Measurements from ENCODE around the gene CACNB1. TPM values are rescaled to one million over a fixed set of nuclear protein-coding genes. Genes with fewer than 3 reads are reported as not detected.

The CACNB1 gene
- total and polyA plus RNA-seq, 10 of the 15 experiments (the other 5 are each of a cell fraction or from before 2014, with no cell fraction given): 0.06 to 15.6 (median 6.3) TPM

DNA sequence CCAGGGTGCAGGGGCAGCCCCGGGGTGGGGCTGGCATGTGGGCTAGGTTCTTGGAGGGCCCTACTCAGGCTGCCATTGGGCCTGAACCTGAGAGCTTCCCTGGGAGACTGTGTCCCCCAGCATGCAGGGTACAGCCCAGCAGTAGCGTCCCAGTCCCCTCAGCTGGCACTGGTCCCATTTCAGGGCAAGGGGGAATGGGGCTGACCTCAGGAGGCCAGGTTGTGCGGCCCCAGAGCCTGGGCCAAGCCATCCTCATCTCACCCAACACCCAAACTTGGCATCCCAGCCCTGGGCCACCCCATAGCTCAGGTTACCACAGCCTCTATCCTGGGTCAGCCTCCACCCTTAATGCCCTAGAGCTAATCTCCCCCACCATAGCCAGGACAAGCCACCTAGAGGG is 52.3 kb downstream of the CACNB1 start (continued):
- no peak for TF ChIP-seq RELA (IDR thresholded peaks at IDR 0.05; ENCODE audit: borderline replicate concordance, partially characterized antibody)
- TF ChIP-seq, protein P1, sequence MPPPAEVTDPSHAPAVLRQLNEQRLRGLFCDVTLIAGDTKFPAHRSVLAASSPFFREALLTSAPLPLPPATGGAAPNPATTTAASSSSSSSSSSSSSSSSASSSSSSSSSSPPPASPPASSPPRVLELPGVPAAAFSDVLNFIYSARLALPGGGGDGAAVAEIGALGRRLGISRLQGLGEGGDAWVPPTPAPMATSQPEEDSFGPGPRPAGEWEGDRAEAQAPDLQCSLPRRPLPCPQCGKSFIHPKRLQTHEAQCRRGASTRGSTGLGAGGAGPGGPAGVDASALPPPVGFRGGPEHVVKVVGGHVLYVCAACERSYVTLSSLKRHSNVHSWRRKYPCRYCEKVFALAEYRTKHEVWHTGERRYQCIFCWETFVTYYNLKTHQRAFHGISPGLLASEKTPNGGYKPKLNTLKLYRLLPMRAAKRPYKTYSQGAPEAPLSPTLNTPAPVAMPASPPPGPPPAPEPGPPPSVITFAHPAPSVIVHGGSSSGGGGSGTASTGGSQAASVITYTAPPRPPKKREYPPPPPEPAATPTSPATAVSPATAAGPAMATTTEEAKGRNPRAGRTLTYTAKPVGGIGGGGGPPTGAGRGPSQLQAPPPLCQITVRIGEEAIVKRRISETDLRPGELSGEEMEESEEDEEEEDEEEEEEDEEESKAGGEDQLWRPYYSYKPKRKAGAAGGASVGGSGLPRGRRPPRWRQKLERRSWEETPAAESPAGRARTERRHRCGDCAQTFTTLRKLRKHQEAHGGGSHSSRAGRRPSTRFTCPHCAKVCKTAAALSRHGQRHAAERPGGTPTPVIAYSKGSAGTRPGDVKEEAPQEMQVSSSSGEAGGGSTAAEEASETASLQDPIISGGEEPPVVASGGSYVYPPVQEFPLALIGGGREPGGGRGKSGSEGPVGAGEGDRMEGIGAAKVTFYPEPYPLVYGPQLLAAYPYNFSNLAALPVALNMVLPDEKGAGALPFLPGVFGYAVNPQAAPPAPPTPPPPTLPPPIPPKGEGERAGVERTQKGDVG (CRISPR knock-in tag; IDR thresholded peaks at IDR 0.05): no peak
- TF ChIP-seq NFIC (IDR thresholded peaks at IDR 0.05; ENCODE audit: low read depth, low read length): no peak
- no peak for TF ChIP-seq RB1 (IDR thresholded peaks at IDR 0.05; ENCODE audit: borderline replicate concordance)

DNA sequence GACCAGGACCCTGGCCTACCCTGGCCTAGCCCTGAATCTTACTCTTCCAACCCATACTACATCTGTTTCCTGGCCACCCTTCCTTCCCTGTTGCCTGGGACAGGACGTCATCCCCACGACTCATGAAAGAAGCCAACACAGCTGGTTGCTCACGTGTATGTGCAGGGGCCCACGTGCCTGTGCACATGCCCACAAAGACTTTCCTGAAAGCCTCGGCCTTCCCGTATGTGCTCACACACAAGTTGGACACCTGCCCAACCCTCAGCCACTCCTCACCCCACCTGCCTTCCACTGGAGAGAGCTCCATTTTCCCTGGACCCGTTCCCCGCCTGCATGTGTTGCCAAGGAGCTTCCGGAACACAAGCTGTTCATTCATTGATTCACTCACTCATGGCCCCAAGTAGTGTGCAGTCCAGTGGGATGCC is 53.0 kb downstream of the CACNB1 start:
- intact Hi-C loops (cut with micrococcal nuclease; ENCODE audit: unreplicated experiment): loop anchor here (10.0 kb wide), 1 partner anchor 50 kb away; no protein-coding TSS in a partner anchor

More for the DNA sequence above, 53.0 kb downstream of the CACNB1 start:
- H3K36me3 ChIP-seq (ENCODE audit: control insufficient read depth in 2 of 2, insufficient read depth in 2 of 2, low read length in 1 of 2): no peaks in the 10 kb centered on the region
- peaks cover 0 to 4% of the 10 kb centered on the region in 2 experiments; a peak in 2 of 4 replicates for H3K27me3 ChIP-seq (replicated peaks in 1 of 2; ENCODE audit: control insufficient read depth in 2 of 2, insufficient read depth in 2 of 2, low read length in 1 of 2)
- no peaks in the 10 kb centered on the region for H3K9me3 ChIP-seq (replicated peaks; ENCODE audit: control insufficient read depth, insufficient read depth, low read length)
- ATAC-seq (no peak), FAIRE-seq (no peak), DNase-seq (ENCODE audit: low read depth, low spot score) (no peak)
- ChIA-PET POLR2A (no interaction called here), CTCF (interaction anchor here (1.4 to 2.3 kb wide), 4 partner anchors 8 to 409 kb away, joined by 4 to 7 read pairs (median 5); no protein-coding TSS in a partner anchor), SMC1A (ENCODE audit: uncharacterized antibody, unreplicated experiment) (interaction anchor here (1.0 kb wide), 1 partner anchor 9 kb away, joined by 3 read pairs; no protein-coding TSS in a partner anchor), RAD21 (ENCODE audit: unreplicated experiment) (interaction anchor here (2.6 kb wide), 1 partner anchor 162 kb away, joined by 12 read pairs; no protein-coding TSS in a partner anchor)
- in situ Hi-C loops (cut with MboI): no loop called here
- H3K27ac ChIP-seq (ENCODE audit: control insufficient read depth, insufficient read depth): no peak overlapping the region
- TF ChIP-seq POLR2AphosphoS5 (IDR thresholded peaks at IDR 0.05; ENCODE audit: low read length): no peak
- TF ChIP-seq BHLHE40 (IDR thresholded peaks at IDR 0.05; ENCODE audit: borderline replicate concordance in 1 of 2, low read depth in 2 of 2, low read length in 1 of 2): peak in 1 of 2 experiments; percentile 53; a peak in 2 of 4 replicates
- H3K4me1 ChIP-seq (ENCODE audit: control insufficient read depth, insufficient read depth, low read length): no peaks in the 10 kb centered on the region
- 34% methylated on average over 9 of the region's 9 CpGs for WGBS (ENCODE audit: insufficient coverage, insufficient replicate concordance, low lambda C conversion rate, missing lambda C conversion rate)
- no peaks in the 10 kb centered on the region for H4K20me1 ChIP-seq (ENCODE audit: control insufficient read depth, insufficient read depth)
- no peak overlapping the region for H3K4me3 ChIP-seq
- no peaks in the 10 kb centered on the region for H3K79me2 ChIP-seq (ENCODE audit: control insufficient read depth, insufficient read depth, low read length)
- no peak overlapping the region for H3K9ac ChIP-seq (ENCODE audit: control insufficient read depth, insufficient read depth, low read length)
- no TSS peak for BruUV-seq (replicated peaks)
- no peak overlapping the region for H3K4me2 ChIP-seq (ENCODE audit: control insufficient read depth, insufficient read depth)
- H2AFZ ChIP-seq (ENCODE audit: control insufficient read depth, low read depth, low read length): no peak overlapping the region
